NB4 (cell line): ENCODE data around the gene NTRK2.

Experiments used
- DNase-seq: peaks from one replicate; pipeline ENCODE4 v3.0.0; 2010; ENCODE audit warnings: low read depth
- H3K4me3 ChIP-seq: one replicate; pipeline ENCODE4 v1.5.1; 2011; ENCODE audit warnings: mild to moderate bottlenecking, low read depth, low read length, moderate library complexity
- MYC ChIP-seq: IDR thresholded peaks from 2 replicates; pipeline ENCODE4 v1.6.1; 2011; ENCODE audit warnings: low read depth, low read length
- POLR2A ChIP-seq: IDR thresholded peaks from 2 replicates; pipeline ENCODE4 v1.6.1; 2011; ENCODE audit warnings: mild to moderate bottlenecking; ENCODE audit not compliant: insufficient read length; ENCODE audit errors: extremely low read depth
- TF ChIP-seq, protein P1 (sequence below): IDR thresholded peaks from one replicate; pipeline ENCODE4 v1.5.1; 2012; ENCODE audit warnings: low read depth, low read length
- TF ChIP-seq, protein P2 (sequence below): IDR thresholded peaks from 2 replicates; pipeline ENCODE4 v1.6.1; 2011; ENCODE audit warnings: low read depth, low read length

NTRK2 gene

DNA sequence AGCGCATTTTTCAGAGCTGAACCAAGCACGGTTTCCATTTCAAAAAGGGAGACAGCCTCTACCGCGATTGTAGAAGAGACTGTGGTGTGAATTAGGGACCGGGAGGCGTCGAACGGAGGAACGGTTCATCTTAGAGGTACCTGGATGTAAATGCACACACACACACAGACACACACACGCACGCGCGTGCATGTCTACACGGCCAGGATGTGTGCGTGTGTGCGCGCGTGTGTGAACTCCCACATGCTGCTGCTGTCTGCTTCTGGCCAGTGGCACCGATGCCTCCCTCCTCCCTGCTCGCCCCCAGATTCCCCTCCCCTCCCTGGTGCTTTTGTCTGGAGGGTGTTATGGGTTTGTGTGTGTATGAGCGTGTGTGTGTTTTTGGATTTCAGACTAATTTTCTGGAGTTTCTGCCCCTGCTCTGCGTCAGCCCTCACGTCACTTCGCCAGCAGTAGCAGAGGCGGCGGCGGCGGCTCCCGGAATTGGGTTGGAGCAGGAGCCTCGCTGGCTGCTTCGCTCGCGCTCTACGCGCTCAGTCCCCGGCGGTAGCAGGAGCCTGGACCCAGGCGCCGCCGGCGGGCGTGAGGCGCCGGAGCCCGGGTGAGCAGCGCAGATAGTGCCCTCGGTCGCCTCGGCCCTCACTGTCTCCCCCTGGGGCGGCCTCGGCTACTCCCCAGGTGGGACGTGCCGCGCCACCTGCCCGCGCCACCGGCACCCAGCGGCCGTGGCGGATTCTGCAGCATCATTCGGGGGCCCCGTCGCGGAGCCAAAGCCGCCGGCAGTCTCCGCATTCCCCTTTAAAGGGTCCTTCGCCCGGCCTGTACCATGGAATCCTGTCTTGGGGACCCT, at the start of gene NTRK2:
Gene NTRK2 (plus strand): TSS at position 442 of the 850 bp plus-strand sequence. CDS start 1,020 bp downstream, outside the sequence.
- TF ChIP-seq, protein P1, sequence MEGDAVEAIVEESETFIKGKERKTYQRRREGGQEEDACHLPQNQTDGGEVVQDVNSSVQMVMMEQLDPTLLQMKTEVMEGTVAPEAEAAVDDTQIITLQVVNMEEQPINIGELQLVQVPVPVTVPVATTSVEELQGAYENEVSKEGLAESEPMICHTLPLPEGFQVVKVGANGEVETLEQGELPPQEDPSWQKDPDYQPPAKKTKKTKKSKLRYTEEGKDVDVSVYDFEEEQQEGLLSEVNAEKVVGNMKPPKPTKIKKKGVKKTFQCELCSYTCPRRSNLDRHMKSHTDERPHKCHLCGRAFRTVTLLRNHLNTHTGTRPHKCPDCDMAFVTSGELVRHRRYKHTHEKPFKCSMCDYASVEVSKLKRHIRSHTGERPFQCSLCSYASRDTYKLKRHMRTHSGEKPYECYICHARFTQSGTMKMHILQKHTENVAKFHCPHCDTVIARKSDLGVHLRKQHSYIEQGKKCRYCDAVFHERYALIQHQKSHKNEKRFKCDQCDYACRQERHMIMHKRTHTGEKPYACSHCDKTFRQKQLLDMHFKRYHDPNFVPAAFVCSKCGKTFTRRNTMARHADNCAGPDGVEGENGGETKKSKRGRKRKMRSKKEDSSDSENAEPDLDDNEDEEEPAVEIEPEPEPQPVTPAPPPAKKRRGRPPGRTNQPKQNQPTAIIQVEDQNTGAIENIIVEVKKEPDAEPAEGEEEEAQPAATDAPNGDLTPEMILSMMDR, result no peak
- no peak for TF ChIP-seq MYC
- TF ChIP-seq, protein P2, sequence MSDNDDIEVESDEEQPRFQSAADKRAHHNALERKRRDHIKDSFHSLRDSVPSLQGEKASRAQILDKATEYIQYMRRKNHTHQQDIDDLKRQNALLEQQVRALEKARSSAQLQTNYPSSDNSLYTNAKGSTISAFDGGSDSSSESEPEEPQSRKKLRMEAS, result no peak
- no peak for TF ChIP-seq POLR2A
- no peak for DNase-seq
- no peak within 1 kb of the TSS for H3K4me3 ChIP-seq

DNA sequence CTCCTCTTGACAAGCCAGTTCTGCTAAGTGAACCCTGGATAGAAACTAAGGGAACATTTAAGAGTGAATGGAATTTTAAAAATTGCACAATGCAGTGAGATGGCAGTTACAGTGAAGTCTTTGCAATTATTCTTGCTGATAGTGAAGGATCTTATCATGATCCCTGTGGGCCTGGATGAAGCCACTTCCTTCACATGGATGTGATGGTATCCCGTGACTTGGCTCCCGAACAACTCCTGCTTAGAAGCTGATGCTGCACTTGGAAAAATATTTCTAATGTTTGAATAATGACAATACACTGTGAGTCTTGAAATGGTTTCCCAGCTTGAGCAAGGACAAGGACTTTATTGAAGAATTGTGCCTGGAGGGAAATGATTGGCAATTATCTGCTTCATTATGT, 49.2 kb upstream of the NTRK2 start:
- no peak overlapping the region for H3K4me3 ChIP-seq
- no peak for TF ChIP-seq POLR2A
- TF ChIP-seq MYC, result no peak
- TF ChIP-seq, protein P1, result no peak
- TF ChIP-seq, protein P2, result no peak
- no peak for DNase-seq

DNA sequence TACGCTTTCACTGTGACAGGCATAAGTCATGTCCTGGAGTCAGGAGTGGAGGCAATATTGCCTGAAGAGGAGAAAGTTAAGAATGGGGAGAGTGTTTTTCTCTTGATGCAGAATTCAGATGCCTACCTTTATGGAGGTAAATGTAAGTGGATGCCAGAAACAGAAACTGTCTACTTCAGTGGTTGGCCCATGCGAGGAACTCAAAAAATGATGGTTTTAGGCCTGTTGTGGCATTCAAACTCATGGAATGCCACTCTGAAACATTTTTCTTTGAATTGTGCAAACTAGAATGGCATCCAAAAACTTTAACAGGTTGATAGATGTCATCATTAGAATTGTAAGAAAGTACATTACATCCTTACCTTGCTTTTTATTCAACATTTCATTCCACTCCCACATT, 47.7 kb upstream of the NTRK2 start:
- DNase-seq, result no peak
- no peak overlapping the region for H3K4me3 ChIP-seq
- TF ChIP-seq, protein P2, result no peak
- TF ChIP-seq POLR2A (no peak), MYC (no peak)
- TF ChIP-seq, protein P1, result no peak

DNA sequence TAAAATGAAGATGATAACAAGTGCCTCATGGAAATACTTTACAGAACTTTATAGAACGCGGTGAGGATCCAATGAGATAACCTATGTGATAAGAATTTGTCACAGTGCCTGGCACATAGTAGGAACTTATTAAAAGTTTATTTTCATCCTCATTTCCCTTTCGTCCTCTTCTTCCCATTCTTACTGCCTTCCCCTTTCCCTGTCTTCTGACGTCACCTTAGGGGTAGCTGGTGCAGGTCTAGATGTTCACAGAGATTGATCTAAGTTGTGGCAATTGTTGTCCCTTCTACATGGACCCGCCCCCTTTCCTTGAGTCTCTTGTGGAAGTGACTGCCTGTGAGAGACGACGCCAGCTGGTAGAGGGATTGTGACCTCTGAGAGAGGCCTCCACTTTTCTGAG, 46.5 kb upstream of the NTRK2 start:
- no peak overlapping the region for H3K4me3 ChIP-seq
- TF ChIP-seq, protein P2, result no peak
- TF ChIP-seq POLR2A (no peak), MYC (no peak)
- TF ChIP-seq, protein P1, result no peak
- no peak for DNase-seq

DNA sequence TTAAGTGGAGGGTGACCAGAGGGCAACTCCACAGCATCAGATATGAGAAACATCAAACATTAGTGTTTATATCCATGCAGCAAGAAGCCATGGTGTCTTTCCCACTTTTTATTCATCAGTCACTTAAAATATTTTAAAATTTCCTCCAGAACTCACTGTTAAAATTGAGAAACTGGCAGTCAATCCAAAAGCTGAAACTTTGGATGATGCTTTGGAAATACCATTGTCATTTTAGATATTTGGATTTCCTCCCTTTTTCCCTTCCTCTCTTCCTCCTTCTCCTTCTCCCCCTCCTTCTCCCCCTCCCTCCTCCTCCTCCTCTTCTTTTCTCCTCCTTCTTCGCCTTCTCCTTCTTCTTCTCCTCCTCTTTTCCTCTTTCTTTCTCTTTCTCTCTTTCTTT, 33.1 kb upstream of the NTRK2 start:
- no peak for TF ChIP-seq POLR2A
- no peak for TF ChIP-seq MYC
- TF ChIP-seq, protein P1, result no peak
- TF ChIP-seq, protein P2, result no peak
- no peak for DNase-seq
- no peak overlapping the region for H3K4me3 ChIP-seq
